Neural cell (in vitro differentiated cells): ENCODE results near the gene TMEM186. TPM values are rescaled to one million over a fixed set of nuclear protein-coding genes. Genes with fewer than 3 reads are reported as not detected.
"Not testable (repeated sequence)": the region's sequence is repeated elsewhere in the genome, so short reads cannot be mapped to it uniquely, and the experiment has no call there.

Experiments
- H2AFZ ChIP-seq: fragments of 200-600, 300-800 bp; sonication (generic), shearing (Covaris generic); 2 replicates; pipeline ENCODE4 v1.6.0; 2014; ENCODE audit warnings: low read depth, mild to moderate bottlenecking, antibody characterized with exemption, low read length, moderate library complexity
- H3F3A ChIP-seq: fragments of 200-600 bp; shearing (Covaris generic); 2 replicates; pipeline ENCODE4 v1.6.1; 2016; ENCODE audit warnings: mild to moderate bottlenecking, moderate library complexity, mixed read lengths, antibody characterized with exemption, low read length; ENCODE audit not compliant: insufficient read depth, poor library complexity, severe bottlenecking
- H3K27ac ChIP-seq: fragments of 200-600, 300-800 bp; sonication (generic), shearing (Covaris generic); 2 replicates; pipeline ENCODE4 v1.5.1; 2014; ENCODE audit warnings: mild to moderate bottlenecking, low read length, moderate library complexity
- H3K27me3 ChIP-seq: fragments of 300-800, 200-600 bp; sonication (generic), shearing (Covaris generic); 2 replicates; pipeline ENCODE4 v1.6.0; 2014; ENCODE audit warnings: mild to moderate bottlenecking, low read depth, low read length, moderate library complexity; ENCODE audit not compliant: insufficient read depth
- H3K36me3 ChIP-seq: fragments of 300-800, 200-600 bp; sonication (generic), shearing (Covaris generic); 2 replicates; pipeline ENCODE4 v1.5.1; 2014; ENCODE audit warnings: mild to moderate bottlenecking, antibody characterized with exemption, low read length, moderate library complexity; ENCODE audit not compliant: insufficient read depth
- H3K4me2 ChIP-seq: fragments of 300-800, 200-600 bp; sonication (generic), shearing (Covaris generic); 2 replicates; pipeline ENCODE4 v1.6.0; 2014; ENCODE audit warnings: mild to moderate bottlenecking, low read length
- H3K4me3 ChIP-seq: fragments of 300-800, 200-600 bp; sonication (generic), shearing (Covaris generic); 2 replicates; pipeline ENCODE4 v1.5.1; 2014; ENCODE audit warnings: mild to moderate bottlenecking, low read length, moderate library complexity
- H3K79me2 ChIP-seq: fragments of 200-600 bp; shearing (Covaris generic); replicated peaks from 2 replicates; pipeline ENCODE4 v1.6.0; 2014; ENCODE audit warnings: mild to moderate bottlenecking, low read length, moderate library complexity; ENCODE audit not compliant: insufficient read depth
- H3K9ac ChIP-seq: fragments of 300-800, 200-600 bp; sonication (generic), shearing (Covaris generic); 2 replicates; pipeline ENCODE4 v1.6.1; 2016; ENCODE audit warnings: mild to moderate bottlenecking, low read length, mixed read lengths
- H3K9me2 ChIP-seq: fragments of 200-600 bp; shearing (Covaris generic); 2 replicates; pipeline ENCODE4 v1.6.1; 2016; ENCODE audit warnings: mild to moderate bottlenecking, low read length, mixed read lengths; ENCODE audit not compliant: insufficient read depth
- H3K9me3 ChIP-seq: fragments of 200-600, 300-800 bp; sonication (generic), shearing (Covaris generic); 2 replicates; pipeline ENCODE4 v1.6.1; 2016; ENCODE audit warnings: mild to moderate bottlenecking, mixed run types, low read length, moderate library complexity, mixed read lengths
- H4K20me1 ChIP-seq: fragments of 200-600 bp; shearing (Covaris generic); 2 replicates; pipeline ENCODE4 v1.6.1; 2016; ENCODE audit warnings: mild to moderate bottlenecking, mixed run types; ENCODE audit not compliant: insufficient read depth
- EP300 ChIP-seq: fragments of 450-650 bp; conservative IDR thresholded peaks from 2 replicates; pipeline ENCODE4 v1.6.1; 2014; ENCODE audit warnings: antibody characterized with exemption, mild to moderate bottlenecking, moderate library complexity; ENCODE audit not compliant: poor library complexity, severe bottlenecking
- EZH2 ChIP-seq: fragments of 200-600, 300-800 bp; shearing (Covaris generic), sonication (generic); IDR thresholded peaks from 2 replicates; pipeline ENCODE4 v1.6.1; 2014; ENCODE audit warnings: antibody characterized with exemption, low read length, borderline replicate concordance, mild to moderate bottlenecking; ENCODE audit not compliant: insufficient read depth, poor library complexity, severe bottlenecking
- MXI1 ChIP-seq: fragments of 450-650 bp; conservative IDR thresholded peaks from 2 replicates; pipeline ENCODE4 v1.6.1; 2014; ENCODE audit warnings: antibody characterized with exemption, mild to moderate bottlenecking; ENCODE audit not compliant: poor library complexity, severe bottlenecking
- POLR2AphosphoS5 ChIP-seq: IDR thresholded peaks from 2 replicates; pipeline ENCODE4 v1.6.1; 2012
- RAD21 ChIP-seq: fragments of 450-650 bp; conservative IDR thresholded peaks from 2 replicates; pipeline ENCODE4 v1.6.1; 2014; ENCODE audit warnings: antibody characterized with exemption, mild to moderate bottlenecking, moderate library complexity
- SMC3 ChIP-seq: fragments of 450-650 bp; conservative IDR thresholded peaks from 2 replicates; pipeline ENCODE4 v1.6.1; 2014; ENCODE audit warnings: antibody characterized with exemption, mild to moderate bottlenecking, moderate library complexity; ENCODE audit not compliant: poor library complexity
- TAF1 ChIP-seq: IDR thresholded peaks from 2 replicates; pipeline ENCODE4 v1.6.1; 2012; ENCODE audit warnings: low read depth
- polyA plus RNA-seq: library from polyadenylated mRNA; depleted of rRNA; stranded (reverse); fragments of >200 nt; gene quantifications from 2 replicates; pipeline ENCODE4 v1.2.3, GENCODE V29; 2014
- TF ChIP-seq, protein P1 (sequence below): IDR thresholded peaks from 2 replicates; pipeline ENCODE4 v1.6.1; 2012; ENCODE audit warnings: borderline replicate concordance
- TF ChIP-seq, protein P2 (sequence below): fragments of 450-650 bp; IDR thresholded peaks from 2 replicates; pipeline ENCODE4 v1.5.1; 2014; ENCODE audit warnings: antibody characterized with exemption, mild to moderate bottlenecking, moderate library complexity; ENCODE audit not compliant: poor library complexity, severe bottlenecking

TMEM186 gene
- polyA plus RNA-seq, 1 donor from 2014 or later, result 7.7 TPM

DNA sequence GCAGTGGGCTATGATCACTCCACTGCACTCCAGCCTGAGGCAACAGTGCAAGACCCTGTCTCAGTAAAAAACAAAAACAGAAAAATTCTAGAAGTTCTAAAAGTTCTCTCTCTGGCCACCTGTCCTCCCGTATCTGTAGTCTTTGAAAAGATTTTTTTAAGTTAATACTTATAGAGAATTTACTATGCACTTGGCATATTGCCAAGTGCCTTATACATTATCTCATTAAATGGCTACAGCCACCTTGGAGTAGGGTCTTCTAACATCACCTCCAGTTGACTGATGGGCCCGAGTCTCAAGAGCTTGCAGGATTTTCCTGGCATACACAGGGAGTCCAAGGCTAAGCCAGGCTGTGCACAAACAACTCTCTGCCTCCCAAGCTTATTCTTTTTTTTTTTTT lies 44.7 kb downstream of the TMEM186 start:
- Histone ChIP-seq H3K27ac (no peak overlapping the region), H3K9ac (no peak overlapping the region), H3F3A (no peaks in the 10 kb centered on the region), H3K4me2 (no peak overlapping the region), H3K27me3 (no peaks in the 10 kb centered on the region), H3K79me2 (no peaks in the 10 kb centered on the region), H4K20me1 (no peaks in the 10 kb centered on the region), H3K9me3 (no peaks in the 10 kb centered on the region), H3K36me3 (no peaks in the 10 kb centered on the region), H3K9me2 (no peaks in the 10 kb centered on the region), H2AFZ (no peak overlapping the region), H3K4me3 (no peak overlapping the region)
- TF ChIP-seq SMC3, result no peak
- TF ChIP-seq MXI1, result no peak

DNA sequence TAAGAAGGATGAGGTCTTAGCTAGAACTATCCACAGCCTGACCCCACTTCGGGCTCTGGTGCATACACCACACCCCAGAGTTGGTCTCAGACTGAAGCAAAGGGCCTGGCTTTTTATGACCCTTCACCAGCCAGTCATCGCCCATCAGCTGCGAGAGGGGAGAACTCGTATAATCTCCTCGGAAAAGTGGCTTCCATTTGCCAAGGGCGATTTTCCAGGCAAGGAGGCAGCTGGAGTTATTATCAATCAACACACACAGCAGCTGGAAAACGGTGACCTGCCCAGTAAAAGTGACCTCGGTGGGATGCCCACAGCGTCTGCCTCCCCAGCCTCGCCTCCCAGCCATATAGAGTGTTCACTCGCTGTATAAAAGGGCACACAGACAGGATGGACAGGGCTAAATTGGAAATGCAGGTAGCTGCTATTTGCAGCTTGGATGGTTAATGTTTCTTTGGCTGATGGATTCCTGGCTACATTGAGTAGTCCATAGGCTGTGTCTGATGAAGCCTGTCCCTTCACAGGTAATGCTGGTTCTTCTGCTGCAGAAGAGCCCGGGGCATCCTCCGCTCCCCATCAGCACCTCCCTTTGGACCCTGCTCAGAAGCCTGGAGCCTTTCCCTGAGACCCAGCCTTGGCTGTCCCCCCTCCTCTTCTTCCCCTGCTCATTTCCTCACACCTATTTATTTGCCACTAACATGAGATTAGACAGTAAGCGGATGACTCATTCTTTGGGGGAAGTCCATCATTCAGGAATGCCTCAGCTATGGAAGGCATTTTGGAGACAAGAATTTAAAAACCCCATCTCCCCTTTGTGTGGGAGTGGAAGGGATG lies 45.7 kb downstream of the TMEM186 start:
- Histone ChIP-seq H3K36me3 (peaks cover 3% of the 10 kb centered on the region), H3K9ac (no peak overlapping the region), H3K4me3 (no peak overlapping the region), H3K27me3 (no peaks in the 10 kb centered on the region), H3K9me3 (no peaks in the 10 kb centered on the region), H3K27ac (no peak overlapping the region), H3K9me2 (no peaks in the 10 kb centered on the region), H2AFZ (no peak overlapping the region), H3K4me2 (no peak overlapping the region), H3K79me2 (no peaks in the 10 kb centered on the region), H3F3A (no peaks in the 10 kb centered on the region), H4K20me1 (no peaks in the 10 kb centered on the region)
- TF ChIP-seq, protein P1, sequence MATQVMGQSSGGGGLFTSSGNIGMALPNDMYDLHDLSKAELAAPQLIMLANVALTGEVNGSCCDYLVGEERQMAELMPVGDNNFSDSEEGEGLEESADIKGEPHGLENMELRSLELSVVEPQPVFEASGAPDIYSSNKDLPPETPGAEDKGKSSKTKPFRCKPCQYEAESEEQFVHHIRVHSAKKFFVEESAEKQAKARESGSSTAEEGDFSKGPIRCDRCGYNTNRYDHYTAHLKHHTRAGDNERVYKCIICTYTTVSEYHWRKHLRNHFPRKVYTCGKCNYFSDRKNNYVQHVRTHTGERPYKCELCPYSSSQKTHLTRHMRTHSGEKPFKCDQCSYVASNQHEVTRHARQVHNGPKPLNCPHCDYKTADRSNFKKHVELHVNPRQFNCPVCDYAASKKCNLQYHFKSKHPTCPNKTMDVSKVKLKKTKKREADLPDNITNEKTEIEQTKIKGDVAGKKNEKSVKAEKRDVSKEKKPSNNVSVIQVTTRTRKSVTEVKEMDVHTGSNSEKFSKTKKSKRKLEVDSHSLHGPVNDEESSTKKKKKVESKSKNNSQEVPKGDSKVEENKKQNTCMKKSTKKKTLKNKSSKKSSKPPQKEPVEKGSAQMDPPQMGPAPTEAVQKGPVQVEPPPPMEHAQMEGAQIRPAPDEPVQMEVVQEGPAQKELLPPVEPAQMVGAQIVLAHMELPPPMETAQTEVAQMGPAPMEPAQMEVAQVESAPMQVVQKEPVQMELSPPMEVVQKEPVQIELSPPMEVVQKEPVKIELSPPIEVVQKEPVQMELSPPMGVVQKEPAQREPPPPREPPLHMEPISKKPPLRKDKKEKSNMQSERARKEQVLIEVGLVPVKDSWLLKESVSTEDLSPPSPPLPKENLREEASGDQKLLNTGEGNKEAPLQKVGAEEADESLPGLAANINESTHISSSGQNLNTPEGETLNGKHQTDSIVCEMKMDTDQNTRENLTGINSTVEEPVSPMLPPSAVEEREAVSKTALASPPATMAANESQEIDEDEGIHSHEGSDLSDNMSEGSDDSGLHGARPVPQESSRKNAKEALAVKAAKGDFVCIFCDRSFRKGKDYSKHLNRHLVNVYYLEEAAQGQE, result no peak
- TF ChIP-seq EZH2 (no peak), RAD21 (no peak), SMC3 (no peak), POLR2AphosphoS5 (no peak), EP300 (no peak), TAF1 (no peak), MXI1 (no peak)
- TF ChIP-seq, protein P2, sequence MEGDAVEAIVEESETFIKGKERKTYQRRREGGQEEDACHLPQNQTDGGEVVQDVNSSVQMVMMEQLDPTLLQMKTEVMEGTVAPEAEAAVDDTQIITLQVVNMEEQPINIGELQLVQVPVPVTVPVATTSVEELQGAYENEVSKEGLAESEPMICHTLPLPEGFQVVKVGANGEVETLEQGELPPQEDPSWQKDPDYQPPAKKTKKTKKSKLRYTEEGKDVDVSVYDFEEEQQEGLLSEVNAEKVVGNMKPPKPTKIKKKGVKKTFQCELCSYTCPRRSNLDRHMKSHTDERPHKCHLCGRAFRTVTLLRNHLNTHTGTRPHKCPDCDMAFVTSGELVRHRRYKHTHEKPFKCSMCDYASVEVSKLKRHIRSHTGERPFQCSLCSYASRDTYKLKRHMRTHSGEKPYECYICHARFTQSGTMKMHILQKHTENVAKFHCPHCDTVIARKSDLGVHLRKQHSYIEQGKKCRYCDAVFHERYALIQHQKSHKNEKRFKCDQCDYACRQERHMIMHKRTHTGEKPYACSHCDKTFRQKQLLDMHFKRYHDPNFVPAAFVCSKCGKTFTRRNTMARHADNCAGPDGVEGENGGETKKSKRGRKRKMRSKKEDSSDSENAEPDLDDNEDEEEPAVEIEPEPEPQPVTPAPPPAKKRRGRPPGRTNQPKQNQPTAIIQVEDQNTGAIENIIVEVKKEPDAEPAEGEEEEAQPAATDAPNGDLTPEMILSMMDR, result no peak

DNA sequence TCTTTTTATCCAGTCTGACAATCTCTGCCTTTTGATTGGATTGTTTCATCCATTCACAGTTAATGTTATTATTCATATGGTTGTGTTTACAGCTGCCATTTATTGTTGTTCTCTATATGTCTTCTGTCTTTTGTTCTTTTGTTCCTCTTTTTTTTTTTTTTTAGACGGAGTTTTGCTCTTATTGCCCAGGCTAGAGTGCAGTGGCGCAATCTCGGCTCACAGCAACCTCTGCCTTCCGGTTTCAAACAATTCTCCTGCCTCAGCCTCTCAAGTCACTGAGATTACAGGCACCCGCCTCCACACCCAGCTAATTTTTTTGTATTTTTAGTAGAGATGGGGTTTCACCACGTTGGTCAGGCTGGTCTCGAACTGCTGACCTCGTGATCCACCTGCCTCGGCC lies 48.5 kb downstream of the TMEM186 start:
- not testable (repeated sequence) for H3K27me3 ChIP-seq, H3K36me3 ChIP-seq, H2AFZ ChIP-seq, H3F3A ChIP-seq, H3K9ac ChIP-seq, H3K27ac ChIP-seq, H3K9me2 ChIP-seq, H3K4me3 ChIP-seq, H3K79me2 ChIP-seq, H3K4me2 ChIP-seq, H4K20me1 ChIP-seq, H3K9me3 ChIP-seq
